Testis (tissue), 3 donors: Measurements from ENCODE around the gene WFIKKN1. TPM values are rescaled to one million over a fixed set of nuclear protein-coding genes. Genes with fewer than 3 reads are reported as not detected.

Experiments used
- DNase-seq: peaks from one replicate; pipeline ENCODE4 v3.0.0-alpha.2; 2019
- H3K27ac ChIP-seq, 2 donors: fragments of 200-600 bp; sonication (generic); one replicate each; pipeline ENCODE4 v1.5.1; 2019
- H3K27me3 ChIP-seq: fragments of 200-600 bp; sonication (generic); one replicate; pipeline ENCODE4 v1.5.1; 2019
- H3K36me3 ChIP-seq: fragments of 200-600 bp; sonication (generic); one replicate; pipeline ENCODE4 v1.5.1; 2017; ENCODE audit warnings: low read depth; ENCODE audit errors: missing control alignments
- H3K4me1 ChIP-seq: fragments of 200-600 bp; sonication (generic); one replicate; pipeline ENCODE4 v1.5.1; 2019
- H3K4me3 ChIP-seq, 2 donors: fragments of 200-600 bp; sonication (generic); one replicate each; pipeline ENCODE4 v1.5.1; 2017 to 2019
- H3K9me3 ChIP-seq: fragments of 200-600 bp; sonication (generic); one replicate; pipeline ENCODE4 v1.5.1; 2017
- POLR2A ChIP-seq: fragments of 450-650 bp; IDR thresholded peaks from one replicate; pipeline ENCODE4 v1.6.1; 2017; ENCODE audit warnings: antibody characterized with exemption, mild to moderate bottlenecking, moderate library complexity
- WGBS, 2 donors: methylation state at CpG; one replicate each; pipeline ENCODE4 v1.1.5; 2018; 5-methylcytosine and 5-hydroxymethylcytosine counted together
- intact Hi-C: fragments of 100-400 bp; cut with DNase I; formaldehyde crosslinking; loops from one replicate; pipeline ENCODE4 v1.15.1; 2023; ENCODE audit warnings: low total_unique reads
- polyA plus RNA-seq: library from polyadenylated mRNA; stranded (reverse); fragments of 350-450 nt; fragmentation: Illumina TruSeq; extraction: RNeasy Lipid Tissue Mini Kit (QIAGEN cat#74804); gene quantifications from one replicate; pipeline ENCODE4 v1.2.3, GENCODE V29; 2014; ENCODE audit warnings: low read depth, low replicate concordance; ENCODE audit not compliant: insufficient read depth
- total RNA-seq, 2 donors: library from RNA; depleted of rRNA; stranded (reverse); fragments of >200 nt; gene quantifications; one replicate each; pipeline ENCODE4 v1.2.3, GENCODE V29; 2016
- TF ChIP-seq, protein P1 (sequence below), 3 experiments: fragments of 450-650 bp in 2 of 3; fragments of 200-600 bp in 1 of 3; sonication (generic) in 1 of 3; IDR thresholded peaks; one replicate each; pipeline ENCODE4 v1.5.1; 2016 to 2019; ENCODE audit warnings: antibody characterized with exemption in 3 of 3, mild to moderate bottlenecking in 2 of 3, moderate library complexity in 1 of 3

WFIKKN1 gene
- total and polyA plus RNA-seq, 3 donors from 2014 or later = 1.1 to 10.5 (median 3.5) TPM

DNA sequence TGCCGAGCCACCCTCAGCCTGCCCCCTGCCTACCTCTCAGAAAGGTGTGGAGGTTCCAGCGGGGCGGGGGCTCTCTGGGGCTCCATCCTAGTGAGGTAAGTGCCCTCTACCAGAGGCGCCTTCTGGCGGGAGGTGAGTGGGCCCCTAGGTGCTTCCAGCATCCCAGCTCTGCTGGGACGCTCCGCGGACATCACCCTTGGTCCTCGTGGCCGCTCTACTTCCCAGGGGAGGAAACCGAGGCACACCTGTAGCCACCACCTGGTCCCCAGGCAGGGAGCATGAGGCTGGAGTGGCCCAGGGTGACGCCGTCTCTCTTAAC is 12.2 kb downstream of the WFIKKN1 start:
- Histone ChIP-seq H3K36me3 (no peaks in the 10 kb centered on the region), H3K27ac (peak overlapping the region; percentile 72 to 89), H3K9me3 (no peaks in the 10 kb centered on the region), H3K27me3 (no peaks in the 10 kb centered on the region), H3K4me1 (peaks cover 18% of the 10 kb centered on the region), H3K4me3 (peak overlapping the region in 1 of 2 donors; percentile 72)
- 76% methylated on average over 13 of the region's 13 CpGs; no CpG with 5 or more reads in 1 of the 2 donors for WGBS, 2 donors
- DNase-seq = no peak
- no peak for TF ChIP-seq POLR2A
- TF ChIP-seq, protein P1, sequence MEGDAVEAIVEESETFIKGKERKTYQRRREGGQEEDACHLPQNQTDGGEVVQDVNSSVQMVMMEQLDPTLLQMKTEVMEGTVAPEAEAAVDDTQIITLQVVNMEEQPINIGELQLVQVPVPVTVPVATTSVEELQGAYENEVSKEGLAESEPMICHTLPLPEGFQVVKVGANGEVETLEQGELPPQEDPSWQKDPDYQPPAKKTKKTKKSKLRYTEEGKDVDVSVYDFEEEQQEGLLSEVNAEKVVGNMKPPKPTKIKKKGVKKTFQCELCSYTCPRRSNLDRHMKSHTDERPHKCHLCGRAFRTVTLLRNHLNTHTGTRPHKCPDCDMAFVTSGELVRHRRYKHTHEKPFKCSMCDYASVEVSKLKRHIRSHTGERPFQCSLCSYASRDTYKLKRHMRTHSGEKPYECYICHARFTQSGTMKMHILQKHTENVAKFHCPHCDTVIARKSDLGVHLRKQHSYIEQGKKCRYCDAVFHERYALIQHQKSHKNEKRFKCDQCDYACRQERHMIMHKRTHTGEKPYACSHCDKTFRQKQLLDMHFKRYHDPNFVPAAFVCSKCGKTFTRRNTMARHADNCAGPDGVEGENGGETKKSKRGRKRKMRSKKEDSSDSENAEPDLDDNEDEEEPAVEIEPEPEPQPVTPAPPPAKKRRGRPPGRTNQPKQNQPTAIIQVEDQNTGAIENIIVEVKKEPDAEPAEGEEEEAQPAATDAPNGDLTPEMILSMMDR (IDR thresholded peaks at IDR 0.05) = no peak
- intact Hi-C loops = no loop called here

GRCh38 chr16:644556-644955 is 13.8 kb downstream of the WFIKKN1 start:
- peaks cover 20% of the 10 kb centered on the region for H3K4me1 ChIP-seq
- no peaks in the 10 kb centered on the region for H3K9me3 ChIP-seq
- H3K27ac ChIP-seq = no peak overlapping the region
- whole genome bisulfite sequencing, 2 donors = 87 to 89% methylated on average over 12 of the region's 12 CpGs
- H3K4me3 ChIP-seq = no peak overlapping the region
- TF ChIP-seq, protein P1 (IDR thresholded peaks at IDR 0.05) = no peak
- TF ChIP-seq POLR2A = no peak
- H3K27me3 ChIP-seq = no peaks in the 10 kb centered on the region
- no peaks in the 10 kb centered on the region for H3K36me3 ChIP-seq
- no peak for DNase-seq
- intact Hi-C loops = no loop called here

GRCh38 chr16:645852-646678 is 15.3 kb downstream of the WFIKKN1 start:
- TF ChIP-seq, protein P1 (IDR thresholded peaks at IDR 0.05) = no peak
- TF ChIP-seq POLR2A = no peak
- WGBS, 2 donors = 75 to 79% methylated on average over 14 to 32 of the region's 32 CpGs
- H3K36me3 ChIP-seq = no peaks in the 10 kb centered on the region
- intact Hi-C loops = no loop called here
- no peak overlapping the region for H3K27ac ChIP-seq
- no peaks in the 10 kb centered on the region for H3K27me3 ChIP-seq
- no peaks in the 10 kb centered on the region for H3K9me3 ChIP-seq
- peaks cover 28% of the 10 kb centered on the region for H3K4me1 ChIP-seq
- no peak overlapping the region for H3K4me3 ChIP-seq
- DNase-seq = no peak

- Histone ChIP-seq H3K4me3 (no peak overlapping the region), H3K9me3 (no peaks in the 10 kb centered on the region), H3K27ac (no peak overlapping the region), H3K36me3 (no peaks in the 10 kb centered on the region), H3K4me1 (peaks cover 28% of the 10 kb centered on the region), H3K27me3 (no peaks in the 10 kb centered on the region)
- DNase-seq = no peak
- TF ChIP-seq, protein P1 (IDR thresholded peaks at IDR 0.05) = no peak
- no peak for TF ChIP-seq POLR2A
- intact Hi-C loops = no loop called here
- WGBS, 2 donors = 82 to 88% methylated on average over 19 to 21 of the region's 22 CpGs
Observed at GRCh38 chr16:646679-647172, 15.9 kb downstream of the WFIKKN1 start.
